ENCODE data around the gene SNX32. TPM values are rescaled to one million over a fixed set of nuclear protein-coding genes. Genes with fewer than 3 reads are reported as not detected.

Gene SNX32
- total and polyA plus RNA-seq, 9 of the 15 experiments (the other 6 are each of a cell fraction or from before 2014, with no cell fraction given), result 0.03 TPM; not detected in 7

- TF ChIP-seq ZFP91 (CRISPR knock-in tag; IDR thresholded peaks at IDR 0.05) (no peak), TBP (optimal IDR thresholded peaks at IDR 0.05; ENCODE audit: low read depth, low read length) (peak; percentile 36), BRF2 (IDR thresholded peaks at IDR 0.05; ENCODE audit: borderline replicate concordance, insufficient read depth, insufficient read length) (no peak), CBX5 (IDR thresholded peaks at IDR 0.05; ENCODE audit: borderline replicate concordance, low read depth) (no peak), USF2 (CRISPR knock-in tag; IDR thresholded peaks at IDR 0.05) (no peak), NEUROD1 (IDR thresholded peaks at IDR 0.05; ENCODE audit: borderline replicate concordance, low read depth, low read length, partially characterized antibody) (peak; percentile 35), SNRNP70 (optimal IDR thresholded peaks at IDR 0.05; ENCODE audit: low read depth, low read length) (no peak), MYNN (IDR thresholded peaks at IDR 0.05) (peak; percentile 90), MYNN (CRISPR knock-in tag; IDR thresholded peaks at IDR 0.05) (no peak), TCF7 (IDR thresholded peaks at IDR 0.05; ENCODE audit: borderline replicate concordance) (no peak), CHAMP1 (IDR thresholded peaks at IDR 0.05) (no peak), MCM7 (IDR thresholded peaks at IDR 0.05) (no peak), GATAD2A (IDR thresholded peaks at IDR 0.05) (peak; percentile 44; the same call in 1 of the 2 replicates), KLF16 (IDR thresholded peaks at IDR 0.05) (0 out of 2 replicates have a peak, but pooled peaks have one; percentile 49)
- TF ChIP-seq, protein P1, sequence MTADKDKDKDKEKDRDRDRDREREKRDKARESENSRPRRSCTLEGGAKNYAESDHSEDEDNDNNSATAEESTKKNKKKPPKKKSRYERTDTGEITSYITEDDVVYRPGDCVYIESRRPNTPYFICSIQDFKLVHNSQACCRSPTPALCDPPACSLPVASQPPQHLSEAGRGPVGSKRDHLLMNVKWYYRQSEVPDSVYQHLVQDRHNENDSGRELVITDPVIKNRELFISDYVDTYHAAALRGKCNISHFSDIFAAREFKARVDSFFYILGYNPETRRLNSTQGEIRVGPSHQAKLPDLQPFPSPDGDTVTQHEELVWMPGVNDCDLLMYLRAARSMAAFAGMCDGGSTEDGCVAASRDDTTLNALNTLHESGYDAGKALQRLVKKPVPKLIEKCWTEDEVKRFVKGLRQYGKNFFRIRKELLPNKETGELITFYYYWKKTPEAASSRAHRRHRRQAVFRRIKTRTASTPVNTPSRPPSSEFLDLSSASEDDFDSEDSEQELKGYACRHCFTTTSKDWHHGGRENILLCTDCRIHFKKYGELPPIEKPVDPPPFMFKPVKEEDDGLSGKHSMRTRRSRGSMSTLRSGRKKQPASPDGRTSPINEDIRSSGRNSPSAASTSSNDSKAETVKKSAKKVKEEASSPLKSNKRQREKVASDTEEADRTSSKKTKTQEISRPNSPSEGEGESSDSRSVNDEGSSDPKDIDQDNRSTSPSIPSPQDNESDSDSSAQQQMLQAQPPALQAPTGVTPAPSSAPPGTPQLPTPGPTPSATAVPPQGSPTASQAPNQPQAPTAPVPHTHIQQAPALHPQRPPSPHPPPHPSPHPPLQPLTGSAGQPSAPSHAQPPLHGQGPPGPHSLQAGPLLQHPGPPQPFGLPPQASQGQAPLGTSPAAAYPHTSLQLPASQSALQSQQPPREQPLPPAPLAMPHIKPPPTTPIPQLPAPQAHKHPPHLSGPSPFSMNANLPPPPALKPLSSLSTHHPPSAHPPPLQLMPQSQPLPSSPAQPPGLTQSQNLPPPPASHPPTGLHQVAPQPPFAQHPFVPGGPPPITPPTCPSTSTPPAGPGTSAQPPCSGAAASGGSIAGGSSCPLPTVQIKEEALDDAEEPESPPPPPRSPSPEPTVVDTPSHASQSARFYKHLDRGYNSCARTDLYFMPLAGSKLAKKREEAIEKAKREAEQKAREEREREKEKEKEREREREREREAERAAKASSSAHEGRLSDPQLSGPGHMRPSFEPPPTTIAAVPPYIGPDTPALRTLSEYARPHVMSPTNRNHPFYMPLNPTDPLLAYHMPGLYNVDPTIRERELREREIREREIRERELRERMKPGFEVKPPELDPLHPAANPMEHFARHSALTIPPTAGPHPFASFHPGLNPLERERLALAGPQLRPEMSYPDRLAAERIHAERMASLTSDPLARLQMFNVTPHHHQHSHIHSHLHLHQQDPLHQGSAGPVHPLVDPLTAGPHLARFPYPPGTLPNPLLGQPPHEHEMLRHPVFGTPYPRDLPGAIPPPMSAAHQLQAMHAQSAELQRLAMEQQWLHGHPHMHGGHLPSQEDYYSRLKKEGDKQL (CRISPR knock-in tag; IDR thresholded peaks at IDR 0.05; ENCODE audit: borderline replicate concordance), result no peak
- TF ChIP-seq, protein P2, sequence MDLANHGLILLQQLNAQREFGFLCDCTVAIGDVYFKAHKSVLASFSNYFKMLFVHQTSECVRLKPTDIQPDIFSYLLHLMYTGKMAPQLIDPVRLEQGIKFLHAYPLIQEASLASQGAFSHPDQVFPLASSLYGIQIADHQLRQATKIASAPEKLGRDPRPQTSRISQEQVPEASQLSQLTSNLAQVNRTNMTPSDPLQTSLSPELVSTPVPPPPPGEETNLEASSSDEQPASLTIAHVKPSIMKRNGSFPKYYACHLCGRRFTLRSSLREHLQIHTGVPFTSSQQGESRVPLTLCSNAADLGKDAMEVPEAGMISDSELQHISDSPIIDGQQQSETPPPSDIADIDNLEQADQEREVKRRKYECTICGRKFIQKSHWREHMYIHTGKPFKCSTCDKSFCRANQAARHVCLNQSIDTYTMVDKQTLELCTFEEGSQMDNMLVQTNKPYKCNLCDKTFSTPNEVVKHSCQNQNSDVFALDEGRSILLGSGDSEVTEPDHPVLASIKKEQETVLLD (IDR thresholded peaks at IDR 0.05), result no peak
These were observed 50.9 kb downstream of the SNX32 start (continued) for GRCh38 chr11:65884716-65885092.
